H1 (cell line): Measurements from ENCODE around the gene SLC9C1. TPM values are rescaled to one million over a fixed set of nuclear protein-coding genes. Genes with fewer than 3 reads are reported as not detected.
A peak's percentile ranks its signal among the peaks of the same experiment; 100 is the strongest.

Experiments
- CTCF ChIA-PET: fragments of 300-600 bp; sonication (Branson Sonifier 250); formaldehyde crosslinking; loops from one replicate; lab custom pipeline; 2021; ENCODE audit not compliant: partially characterized antibody; lab: Charles Lee
- POLR2A ChIA-PET: fragments of 300-600 bp; sonication (Branson Sonifier 250); formaldehyde crosslinking; loops from one replicate; lab custom pipeline; 2021; ENCODE audit warnings: inconsistent platforms; ENCODE audit not compliant: partially characterized antibody; lab: Charles Lee
- DNase-seq, 2 experiments: peaks; one replicate each; pipeline versions ENCODE4 v3.0.0 to v3.0.0-alpha.2; 2010 to 2022; ENCODE audit warnings: low spot score in 2 of 2, low read depth in 1 of 2, mixed read lengths in 1 of 2
- FAIRE-seq: peaks from 2 replicates; lab custom pipeline; 2011; peaks lifted over from hg19 to GRCh38; lab: Jason Lieb, UNC
- H2AFZ ChIP-seq: 2 replicates; pipeline ENCODE4 v1.8.1; 2012; ENCODE audit warnings: low read length, inconsistent platforms
- H2AK5ac ChIP-seq: 2 replicates; pipeline ENCODE4 v1.6.1; 2013; ENCODE audit warnings: low read depth, low read length
- H2BK120ac ChIP-seq: replicated peaks from 2 replicates; pipeline ENCODE3; 2013; ENCODE audit warnings: low read depth, low read length, inconsistent platforms
- H2BK12ac ChIP-seq: 2 replicates; pipeline ENCODE4 v1.6.1; 2013; ENCODE audit warnings: low read depth, low read length
- H2BK15ac ChIP-seq: 2 replicates; pipeline ENCODE4 v1.6.1; 2013; ENCODE audit warnings: low read length
- H2BK20ac ChIP-seq: 2 replicates; pipeline ENCODE4 v1.6.1; 2013; ENCODE audit warnings: low read length
- H2BK5ac ChIP-seq: 2 replicates; pipeline ENCODE4 v1.6.1; 2013; ENCODE audit warnings: low read depth, low read length
- H3K14ac ChIP-seq: 2 replicates; pipeline ENCODE4 v1.6.1; 2013; ENCODE audit warnings: inconsistent platforms; ENCODE audit not compliant: insufficient read length
- H3K18ac ChIP-seq: 2 replicates; pipeline ENCODE4 v1.6.1; 2013; ENCODE audit warnings: low read length; ENCODE audit errors: extremely low read depth
- H3K23ac ChIP-seq: 2 replicates; pipeline ENCODE4 v1.6.1; 2013; ENCODE audit warnings: inconsistent platforms; ENCODE audit not compliant: insufficient read length
- H3K23me2 ChIP-seq: 2 replicates; pipeline ENCODE4 v1.6.1; 2013; ENCODE audit warnings: low read depth, low read length
- H3K27ac ChIP-seq: 2 replicates; pipeline ENCODE4 v1.6.1; 2011; ENCODE audit warnings: low read depth, low read length, inconsistent platforms
- H3K27me3 ChIP-seq, 4 experiments: replicated peaks in 1 of 4; 1 replicate in 1 of 4; 2 replicates in 3 of 4; pipeline versions ENCODE4 v1.6.1 to v1.8.1; 2011 to 2013; ENCODE audit warnings: low read length in 3 of 4, mild to moderate bottlenecking in 3 of 4, inconsistent platforms in 2 of 4, mixed read lengths in 2 of 4, moderate library complexity in 1 of 4; ENCODE audit not compliant: control insufficient read depth in 3 of 4, insufficient read depth in 3 of 4; ENCODE audit errors: extremely low read depth in 1 of 4
- H3K36me3 ChIP-seq, 4 experiments: 2 replicates each; pipeline versions ENCODE4 v1.6.1 to v1.8.1; 2011 to 2013; ENCODE audit warnings: mild to moderate bottlenecking in 4 of 4, low read length in 3 of 4, moderate library complexity in 2 of 4, control low read depth in 1 of 4, inconsistent platforms in 1 of 4; ENCODE audit not compliant: insufficient read depth in 4 of 4, control insufficient read depth in 2 of 4
- H3K4ac ChIP-seq: replicated peaks from 2 replicates; pipeline ENCODE3; 2013; ENCODE audit warnings: low read length, low read depth, mixed read lengths, inconsistent platforms; ENCODE audit not compliant: insufficient read length
- H3K4me1 ChIP-seq, 4 experiments: replicated peaks in 1 of 4; 1 replicate in 1 of 4; 2 replicates in 3 of 4; pipeline versions ENCODE4 v1.6.1 to v1.8.1; 2011 to 2013; ENCODE audit warnings: low read length in 3 of 4, inconsistent platforms in 2 of 4, mixed read lengths in 1 of 4; ENCODE audit not compliant: insufficient read depth in 4 of 4, control insufficient read depth in 3 of 4
- H3K4me2 ChIP-seq, 2 experiments: 2 replicates each; pipeline versions ENCODE4 v1.6.1 to v1.8.1; 2011 to 2013; ENCODE audit warnings: low read depth in 2 of 2, low read length in 2 of 2, control low read depth in 1 of 2, inconsistent platforms in 1 of 2, mild to moderate bottlenecking in 1 of 2; ENCODE audit not compliant: insufficient read depth in 1 of 2
- H3K4me3 ChIP-seq, 4 experiments: fragments of 200-600, 300-600 bp in 1 of 4; sonication (generic), shearing (Covaris generic), sonication (Bioruptor Twin) in 1 of 4; 2 replicates each; pipeline versions ENCODE4 v1.5.1 to v1.8.1; 2011 to 2016; ENCODE audit warnings: low read length in 4 of 4, low read depth in 3 of 4, control low read depth in 2 of 4, inconsistent platforms in 2 of 4, mild to moderate bottlenecking in 2 of 4, mixed read lengths in 1 of 4, moderate library complexity in 1 of 4; ENCODE audit not compliant: insufficient read depth in 2 of 4; ENCODE audit errors: extremely low read depth in 1 of 4
- H3K56ac ChIP-seq: replicated peaks from 2 replicates; pipeline ENCODE3; 2013; ENCODE audit warnings: low read depth, mild to moderate bottlenecking, mixed read lengths, low read length, inconsistent platforms; ENCODE audit not compliant: insufficient read length
- H3K79me1 ChIP-seq: 2 replicates; pipeline ENCODE4 v1.6.1; 2013; ENCODE audit warnings: low read depth, low read length, control low read depth
- H3K79me2 ChIP-seq, 2 experiments: 2 replicates each; pipeline versions ENCODE4 v1.6.1 to v1.8.1; 2012 to 2013; ENCODE audit warnings: low read length in 2 of 2, mild to moderate bottlenecking in 2 of 2, inconsistent platforms in 1 of 2; ENCODE audit not compliant: insufficient read depth in 2 of 2, control insufficient read depth in 1 of 2
- H3K9ac ChIP-seq, 4 experiments: replicated peaks in 1 of 4; 1 replicate in 1 of 4; 2 replicates in 3 of 4; pipeline versions ENCODE4 v1.6.1 to v1.8.1; 2011 to 2013; ENCODE audit warnings: low read depth in 3 of 4, low read length in 3 of 4, control low read depth in 2 of 4, mild to moderate bottlenecking in 2 of 4, moderate library complexity in 2 of 4, inconsistent platforms in 1 of 4; ENCODE audit errors: extremely low read depth in 1 of 4
- H3K9me3 ChIP-seq, 2 experiments: 2 replicates each; pipeline versions ENCODE4 v1.6.1 to v1.8.1; 2012 to 2013; ENCODE audit warnings: mild to moderate bottlenecking in 2 of 2, moderate library complexity in 2 of 2, control low read depth in 1 of 2, inconsistent platforms in 1 of 2, low read depth in 1 of 2, low read length in 1 of 2, mixed read lengths in 1 of 2; ENCODE audit not compliant: insufficient read depth in 2 of 2
- H4K20me1 ChIP-seq, 2 experiments: replicated peaks in 1 of 2; 2 replicates each; pipeline versions ENCODE3 to v1.8.1; 2011 to 2013; ENCODE audit warnings: inconsistent platforms in 2 of 2, low read length in 2 of 2, mild to moderate bottlenecking in 1 of 2; ENCODE audit not compliant: insufficient read depth in 2 of 2, control insufficient read depth in 1 of 2
- H4K5ac ChIP-seq: 2 replicates; pipeline ENCODE4 v1.6.1; 2013; ENCODE audit warnings: low read length, low read depth, mixed read lengths, inconsistent platforms; ENCODE audit not compliant: insufficient read length
- H4K8ac ChIP-seq: 2 replicates; pipeline ENCODE4 v1.8.0; 2013; ENCODE audit warnings: mild to moderate bottlenecking, moderate library complexity, low read length, inconsistent platforms; ENCODE audit not compliant: insufficient read depth; ENCODE audit errors: extremely low read depth
- H4K91ac ChIP-seq: replicated peaks from 2 replicates; pipeline ENCODE3; 2013; ENCODE audit warnings: low read length, mixed read lengths, inconsistent platforms; ENCODE audit not compliant: insufficient read length
- GTF2F1 ChIP-seq: IDR thresholded peaks from 2 replicates; pipeline ENCODE4 v1.6.1; 2012; ENCODE audit warnings: low read depth, low read length, improper control_type of control experiment, borderline replicate concordance
- NANOG ChIP-seq: IDR thresholded peaks from 2 replicates; pipeline ENCODE4 v1.6.1; 2011; ENCODE audit warnings: low read length, low read depth, mild to moderate bottlenecking, inconsistent platforms; ENCODE audit not compliant: insufficient read depth, poor library complexity, severe bottlenecking
- POLR2AphosphoS5 ChIP-seq: IDR thresholded peaks from 2 replicates; pipeline ENCODE4 v1.6.1; 2011; ENCODE audit warnings: low read depth, low read length
- RBBP5 ChIP-seq: IDR thresholded peaks from 2 replicates; pipeline ENCODE4 v1.7.1; 2012; ENCODE audit warnings: low read depth, mild to moderate bottlenecking, inconsistent platforms, low read length, moderate library complexity, borderline replicate concordance
- RFX5 ChIP-seq: IDR thresholded peaks from 2 replicates; pipeline ENCODE4 v1.6.1; 2011; ENCODE audit warnings: low read depth, low read length, improper control_type of control experiment, borderline replicate concordance
- SIN3A ChIP-seq, 2 experiments: IDR thresholded peaks in 1 of 2; conservative IDR thresholded peaks in 1 of 2; 2 replicates each; pipeline ENCODE4 v1.6.1; 2011 to 2012; ENCODE audit warnings: low read length in 2 of 2, improper control_type of control experiment in 1 of 2, low read depth in 1 of 2, mild to moderate bottlenecking in 1 of 2
- TAF1 ChIP-seq: IDR thresholded peaks from 2 replicates; pipeline ENCODE4 v1.6.1; 2011; ENCODE audit warnings: mild to moderate bottlenecking, low read depth, low read length
- TCF12 ChIP-seq: IDR thresholded peaks from 2 replicates; pipeline ENCODE4 v1.6.1; 2011; ENCODE audit warnings: low read depth, mild to moderate bottlenecking, low read length
- WGBS, 2 experiments: shearing (Covaris generic) in 1 of 2; methylation state at CpG; one replicate each; pipeline versions ENCODE4 v1.1.6 to v1.1.7; 2013 to 2015; ENCODE audit warnings: low lambda C conversion rate in 2 of 2, mixed read lengths in 2 of 2, inconsistent platforms in 1 of 2, low coverage in 1 of 2, missing lambda C conversion rate in 1 of 2; ENCODE audit not compliant: insufficient replicate concordance in 2 of 2, insufficient coverage in 1 of 2, insufficient read length in 1 of 2; ENCODE audit errors: extremely low coverage in 1 of 2, missing lambda C conversion rate in 1 of 2; 5-methylcytosine and 5-hydroxymethylcytosine counted together
- polyA plus RNA-seq, 7 experiments: library from polyadenylated mRNA; depleted of rRNA in 3 of 7; stranded (reverse) in 5 of 7; unstranded in 2 of 7; fragments of >200 nt in 5 of 7; fragments of 200-250 nt in 2 of 7; gene quantifications; 1 replicate in 5 of 7; 2 replicates in 1 of 7; 4 replicates in 1 of 7; pipeline versions ENCODE4 v1.2.1 to v1.2.3, GENCODE V29; 2011 to 2013; ENCODE audit warnings: missing spikeins in 2 of 7, mixed read lengths in 2 of 7
- total RNA-seq: library from RNA; stranded (reverse); fragmentation: NEBNext Ultra II Directional; extraction: Animal tissue kit (Norgen Biotek cat#: 25700); gene quantifications from 2 replicates; pipeline ENCODE4 v1.2.1, GENCODE V29; 2021
- TF ChIP-seq, protein P1 (sequence below): IDR thresholded peaks from 2 replicates; pipeline ENCODE4 v1.6.1; 2012; ENCODE audit warnings: inconsistent platforms
- TF ChIP-seq, protein P2 (sequence below): IDR thresholded peaks from 2 replicates; pipeline ENCODE4 v1.6.1; 2011; ENCODE audit warnings: low read depth, mild to moderate bottlenecking, low read length; ENCODE audit not compliant: insufficient read depth

SLC9C1 gene
- total and polyA plus RNA-seq, 2 of the 8 experiments (the other 6 are each of a cell fraction or from before 2014, with no cell fraction given): 0.15 to 0.24 TPM

DNA sequence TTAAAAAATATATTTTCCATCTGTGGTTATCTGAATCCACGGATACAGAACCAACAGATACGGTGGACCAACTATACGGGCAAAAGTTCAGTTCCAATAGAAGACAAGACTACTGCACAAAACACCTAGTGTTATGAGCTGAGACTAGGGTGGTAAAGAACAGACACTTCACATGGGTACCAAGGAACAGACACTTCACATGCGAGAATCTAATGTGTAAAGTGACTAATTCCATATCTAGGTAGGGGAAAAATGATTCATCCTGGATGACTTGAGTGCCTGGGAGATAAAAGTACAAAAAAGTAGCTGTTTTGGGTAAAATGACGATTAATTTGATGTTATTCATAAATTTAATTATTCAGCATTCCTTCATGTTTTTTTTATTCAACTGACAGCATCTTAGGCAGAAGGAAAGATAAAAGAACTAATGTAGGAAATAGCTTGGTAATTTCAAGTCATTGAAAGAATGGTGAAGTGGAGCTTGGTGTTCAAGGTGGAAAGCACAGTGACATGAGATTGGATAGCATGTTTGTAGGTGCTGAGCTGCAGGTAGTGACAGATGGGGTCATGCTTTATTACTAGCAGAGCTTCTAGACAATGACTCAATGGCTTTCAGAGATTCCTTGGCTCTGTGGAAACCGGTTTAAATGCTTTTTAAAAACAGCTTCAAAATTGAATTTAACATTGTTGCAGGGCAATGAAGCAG, 44.2 kb upstream of the SLC9C1 start:
- no peak overlapping the region for H2BK12ac ChIP-seq
- H3K56ac ChIP-seq: no peak overlapping the region
- no peak for DNase-seq
- ChIA-PET POLR2A (interaction anchor here (0.7 to 5.1 kb wide), 8 partner anchors 8 to 126 kb away, joined by 3 to 23 read pairs (median 6); no protein-coding TSS in a partner anchor), CTCF (interaction anchor here (0.9 to 1.6 kb wide), 7 partner anchors 16 to 104 kb away, joined by 3 to 10 read pairs (median 4); partner anchors contain the start of gene SLC9C1)
- 89% methylated on average over 6 of the region's 6 CpGs; no CpG with 5 or more reads in 1 of the 2 experiments for WGBS, 2 experiments
- no peak overlapping the region for H4K91ac ChIP-seq
- H3K23me2 ChIP-seq: peaks cover 3% of the 10 kb centered on the region; the same call in 1 of the 2 replicates
- H3K79me2 ChIP-seq: peaks cover 37 to 95% of the 10 kb centered on the region in 2 experiments
- 0 out of 4 replicates have a peak overlapping the region, but pooled peaks of 1 of the 2 experiments have one; percentile 20 for H3K4me2 ChIP-seq
- H3K4me1 ChIP-seq: peaks cover 2 to 22% (median 15%) of the 10 kb centered on the region in 4 experiments; a peak in 6 of 7 replicates
- H3K9me3 ChIP-seq: no peaks in the 10 kb centered on the region
- peaks cover 0 to 2% of the 10 kb centered on the region in 2 experiments for H4K20me1 ChIP-seq
- H2AFZ ChIP-seq: no peak overlapping the region
- H2BK5ac ChIP-seq: no peak overlapping the region
- H3K79me1 ChIP-seq: peaks cover 13% of the 10 kb centered on the region
- no peak overlapping the region for H2AK5ac ChIP-seq
- no peak overlapping the region for H3K18ac ChIP-seq
- no peak overlapping the region for H2BK120ac ChIP-seq
- H3K14ac ChIP-seq: no peak overlapping the region
- FAIRE-seq: no peak
- no peak overlapping the region for H2BK15ac ChIP-seq
- H3K4me3 ChIP-seq: no peak overlapping the region
- H4K8ac ChIP-seq: no peak overlapping the region
- H2BK20ac ChIP-seq: no peak overlapping the region
- no peak overlapping the region for H3K27ac ChIP-seq
- H3K9ac ChIP-seq: no peak overlapping the region
- peaks cover 0 to 34% (median 14%) of the 10 kb centered on the region in 4 experiments; a peak in 6 of 8 replicates for H3K36me3 ChIP-seq
- H3K27me3 ChIP-seq: no peaks in the 10 kb centered on the region
- no peak overlapping the region for H3K4ac ChIP-seq
- no peak overlapping the region for H4K5ac ChIP-seq
- H3K23ac ChIP-seq: no peak overlapping the region
- TF ChIP-seq, protein P1, sequence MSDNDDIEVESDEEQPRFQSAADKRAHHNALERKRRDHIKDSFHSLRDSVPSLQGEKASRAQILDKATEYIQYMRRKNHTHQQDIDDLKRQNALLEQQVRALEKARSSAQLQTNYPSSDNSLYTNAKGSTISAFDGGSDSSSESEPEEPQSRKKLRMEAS: no peak
- no peak for TF ChIP-seq TCF12
- TF ChIP-seq NANOG: no peak
- no peak for TF ChIP-seq GTF2F1
- TF ChIP-seq SIN3A (conservative IDR thresholded peaks at IDR 0.05 in 1 of 2, IDR thresholded peaks at IDR 0.05 in 1 of 2; ENCODE audit: low read depth in 1 of 2, low read length in 2 of 2): no peak
- TF ChIP-seq, protein P2, sequence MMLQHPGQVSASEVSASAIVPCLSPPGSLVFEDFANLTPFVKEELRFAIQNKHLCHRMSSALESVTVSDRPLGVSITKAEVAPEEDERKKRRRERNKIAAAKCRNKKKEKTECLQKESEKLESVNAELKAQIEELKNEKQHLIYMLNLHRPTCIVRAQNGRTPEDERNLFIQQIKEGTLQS: no peak
- TF ChIP-seq RBBP5: no peak
- no peak for TF ChIP-seq POLR2AphosphoS5
- TF ChIP-seq TAF1: no peak
- TF ChIP-seq RFX5: no peak
